Brain pericyte (primary cell): ENCODE results near the gene ZNF2.
"Not testable (repeated sequence)": the region's sequence is repeated elsewhere in the genome, so short reads cannot be mapped to it uniquely, and the experiment has no call there.

Experiments used
- DNase-seq: peaks from one replicate; pipeline ENCODE4 v3.0.0-alpha.2; 2012; ENCODE audit warnings: low read depth, low spot score

Gene ZNF2

GRCh38 chr2:95165371-95166064, at the start of gene ZNF2:
TSS of gene ZNF2 (plus strand) at chr2:95165809. CDS start at chr2:95176227, 10,418 bp downstream.
- peak; percentile 89 for DNase-seq

DNA sequence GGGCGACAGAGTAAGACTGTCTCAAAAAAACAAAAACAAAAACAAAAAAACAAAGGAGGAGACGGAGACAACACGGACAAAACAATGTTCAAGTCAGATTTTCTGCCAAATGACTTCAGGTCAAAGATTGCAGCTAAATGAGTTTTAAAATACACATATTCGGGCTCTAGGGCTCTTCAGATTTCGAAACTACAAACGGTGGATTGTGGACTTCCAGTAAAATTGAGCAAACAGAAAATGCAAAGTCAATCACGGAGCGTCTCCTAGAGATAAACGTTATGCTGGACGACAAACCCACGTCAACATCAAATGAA, 44.6 kb upstream of the ZNF2 start:
- no peak for DNase-seq

DNA sequence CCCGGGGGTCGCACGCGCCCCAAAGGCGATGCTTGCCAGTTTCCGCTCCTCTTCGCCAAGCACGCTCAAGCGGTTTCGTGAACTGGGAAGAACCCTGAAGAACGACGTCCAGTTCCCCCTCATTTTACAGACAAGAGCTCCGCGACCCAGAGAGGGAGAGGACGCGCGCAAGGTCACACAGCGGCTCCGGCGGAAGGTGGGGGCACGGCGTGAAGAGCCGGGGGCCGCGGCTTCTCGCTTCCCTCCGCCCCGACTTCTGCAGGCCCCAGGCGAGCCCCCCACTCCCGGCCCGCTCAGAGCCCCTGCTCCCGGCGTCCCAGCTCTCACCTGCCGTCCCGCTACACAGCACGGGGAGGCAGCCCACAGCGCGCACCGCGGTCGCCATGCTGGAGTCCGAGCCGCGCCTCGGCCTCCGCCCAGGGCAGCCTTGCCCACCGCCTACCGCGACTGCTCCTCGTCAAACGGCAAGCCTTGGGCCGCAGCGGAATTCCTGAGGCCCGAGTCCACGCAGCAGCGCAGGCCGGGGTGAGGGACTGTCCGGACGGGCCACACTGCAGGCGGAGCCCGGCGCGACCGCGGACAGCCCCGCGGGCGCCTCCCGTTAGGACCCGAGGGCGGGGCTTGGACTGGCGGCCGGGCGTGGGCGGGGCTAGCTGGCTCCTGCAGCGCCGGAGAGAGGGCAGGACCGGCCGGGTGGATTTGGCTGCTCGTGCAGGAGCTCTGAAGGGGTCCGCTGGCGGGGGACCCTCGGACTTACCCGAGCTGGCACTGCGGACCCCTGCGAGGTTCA, 44.0 kb upstream of the ZNF2 start, which contains the start of gene MRPS5:
TSS of gene MRPS5 (minus strand) at position 402 of the 790 bp plus-strand sequence. CDS start at position 385, 17 bp downstream.
- DNase-seq = peak; percentile 21

- no peak for DNase-seq
Observed at GRCh38 chr2:95122197-95122551, 43.4 kb upstream of the ZNF2 start.

DNA sequence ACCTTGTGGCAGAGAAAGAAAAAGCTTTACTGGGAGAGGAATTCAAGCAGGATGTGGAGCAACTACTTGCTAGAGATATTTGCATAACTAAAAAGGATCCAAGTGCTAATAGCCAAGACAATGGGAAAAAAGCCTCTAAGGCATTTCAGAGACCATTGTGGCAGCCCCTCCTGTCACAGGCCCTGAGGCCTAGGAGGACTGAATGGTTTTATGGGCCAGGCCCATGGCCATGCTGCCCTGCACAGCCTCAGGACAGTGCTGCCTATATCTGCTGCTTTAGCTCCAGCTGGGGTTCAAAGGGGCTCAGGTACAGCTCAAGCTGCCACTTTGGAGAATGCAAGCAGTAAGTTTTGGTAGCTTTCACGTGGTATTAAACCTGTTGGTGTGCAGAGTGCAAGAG, 26.9 kb upstream of the ZNF2 start:
- no peak for DNase-seq

DNA sequence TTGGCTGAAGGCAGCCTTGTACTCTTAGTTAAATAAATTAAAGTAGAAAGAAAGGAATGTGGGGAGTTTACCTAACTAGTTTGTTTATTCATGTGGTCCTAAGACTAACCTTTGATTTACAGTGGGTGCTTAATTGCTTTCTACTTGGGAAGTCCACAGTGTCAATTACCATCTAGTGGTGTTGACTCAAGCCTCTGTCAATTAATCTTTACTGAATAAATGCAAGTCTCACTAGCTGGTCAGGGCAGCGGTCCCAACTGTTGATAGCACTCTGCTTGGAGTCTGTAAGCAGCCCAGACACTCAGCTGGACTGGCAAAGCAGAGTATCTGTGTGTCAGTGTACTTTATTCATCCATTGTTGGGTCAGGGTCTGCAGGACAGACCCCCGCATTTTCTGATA, 21.8 kb upstream of the ZNF2 start:
- no peak for DNase-seq

DNA sequence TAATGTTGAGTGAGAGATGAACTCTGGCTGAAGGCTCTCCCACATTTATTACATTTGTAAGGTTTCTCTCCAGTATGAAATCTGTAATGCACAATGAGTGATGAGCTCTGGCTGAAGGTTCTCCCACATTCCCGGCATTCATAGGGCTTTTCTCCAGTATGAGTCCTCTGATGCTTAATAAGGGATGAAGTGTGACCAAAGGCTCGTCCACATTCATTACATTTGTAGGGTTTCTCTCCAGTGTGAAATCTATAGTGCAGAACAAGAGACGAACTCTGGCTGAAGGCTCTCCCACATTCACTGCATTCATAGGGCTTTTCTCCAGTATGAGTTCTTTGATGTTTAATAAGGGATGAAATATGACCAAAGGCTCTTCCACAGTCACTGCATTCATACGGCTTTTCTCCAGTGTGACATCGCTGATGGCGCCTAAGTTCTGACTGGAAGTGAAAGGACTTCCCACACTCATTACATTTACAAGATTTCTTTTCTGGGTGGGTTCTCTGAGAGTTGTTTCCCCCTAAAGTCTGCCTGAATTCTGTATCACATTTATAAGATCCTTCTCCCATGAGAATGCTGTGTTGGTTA, 16.1 kb upstream of the ZNF2 start:
- DNase-seq = no peak

DNA sequence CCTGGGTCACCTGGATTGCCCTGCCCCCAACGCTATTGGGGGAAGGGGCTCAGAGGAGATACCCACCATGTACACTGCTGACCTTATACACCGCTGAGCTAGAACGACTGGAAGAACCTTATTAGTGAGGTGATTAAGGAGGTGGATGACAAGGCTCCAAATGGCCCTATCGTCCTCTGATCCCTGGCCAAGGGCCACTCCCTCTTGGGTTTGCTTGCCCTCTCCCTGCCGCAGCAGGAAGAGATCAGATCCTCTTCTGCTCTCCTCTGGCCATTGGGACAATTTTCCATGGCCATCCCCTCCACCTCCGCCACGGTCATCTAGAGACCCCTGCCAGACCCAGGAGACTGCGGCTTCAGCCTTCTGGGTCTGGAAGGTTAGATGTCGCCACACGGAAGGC, 7.2 kb upstream of the ZNF2 start:
- DNase-seq = no peak

DNA sequence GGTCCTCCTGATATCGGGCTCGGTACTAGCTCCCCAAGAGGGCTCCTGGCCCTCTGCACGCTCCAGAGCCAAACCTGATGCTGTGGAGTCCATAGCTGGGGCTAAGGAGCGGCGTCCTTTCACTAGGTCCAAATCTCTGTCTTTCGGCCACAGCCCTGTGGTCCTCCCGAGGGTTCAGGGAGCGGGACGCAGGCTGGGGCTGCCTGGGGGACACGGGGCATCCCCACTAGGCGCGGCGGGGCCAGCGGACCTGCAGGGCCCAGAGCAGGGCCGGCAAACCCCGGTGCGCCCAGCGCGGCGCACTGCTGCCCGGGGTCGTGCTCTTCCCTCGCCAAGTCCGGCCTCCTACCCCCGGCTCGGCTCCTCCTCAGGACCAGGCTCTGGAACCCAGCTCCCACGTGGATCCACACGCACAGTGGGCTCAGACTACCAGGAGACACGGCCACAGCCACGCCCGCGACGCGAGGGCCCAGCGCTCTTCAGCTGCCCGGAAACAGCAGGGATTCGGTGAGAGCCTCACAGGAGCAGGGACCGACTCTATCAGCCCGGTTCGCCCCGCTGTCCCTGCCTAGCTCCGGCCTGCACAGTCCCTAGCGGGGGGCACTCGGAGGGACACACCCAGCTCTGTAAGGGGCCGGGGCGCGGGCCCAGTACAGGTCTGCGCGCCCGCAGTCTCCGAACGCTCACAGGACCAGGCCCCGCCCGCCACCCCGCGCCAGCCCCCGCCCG, 6.6 kb upstream of the ZNF2 start:
- DNase-seq = no peak

DNA sequence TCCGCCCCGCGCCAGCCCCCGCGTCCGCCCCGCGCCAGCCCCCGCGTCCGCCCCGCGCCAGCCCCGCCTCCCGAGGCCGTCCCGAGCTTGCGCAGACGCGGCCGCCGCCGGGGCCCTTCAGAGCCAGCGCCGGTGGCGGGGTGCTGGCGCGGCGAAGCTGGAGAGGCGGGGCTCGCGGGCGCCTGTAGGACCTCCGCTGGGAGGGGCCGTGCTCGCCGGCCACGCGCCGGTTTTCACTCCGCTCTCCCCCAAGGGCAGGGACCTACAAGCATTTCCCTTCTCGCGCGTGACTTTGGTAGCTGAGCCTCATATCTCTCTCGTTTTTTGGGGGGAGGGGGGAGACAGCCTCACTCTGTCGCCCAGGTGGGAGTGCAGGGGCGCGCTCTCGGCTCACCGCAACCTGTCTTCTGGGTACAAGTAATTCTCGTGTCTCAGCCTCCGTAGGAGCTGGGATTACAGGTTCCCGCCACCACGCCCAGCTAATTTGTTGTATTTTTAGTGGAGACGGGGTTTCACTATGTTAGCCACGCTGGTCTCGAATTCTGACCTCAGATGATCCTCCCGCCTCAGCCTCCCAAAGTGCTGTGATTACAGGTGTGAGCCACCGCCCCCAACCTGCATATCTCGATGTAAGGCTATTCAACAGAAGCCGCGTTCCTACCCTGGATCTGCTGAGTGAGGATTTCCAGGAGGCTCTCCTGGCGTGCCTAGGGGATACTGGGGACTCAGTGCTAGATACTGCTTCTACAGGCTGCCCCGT, 5.7 kb upstream of the ZNF2 start, which contains the start of gene ZNF514:
TSS of gene ZNF514 (minus strand) at position 159 of the 760 bp plus-strand sequence. CDS start 6,595 bp downstream, outside the sequence.
- no peak for DNase-seq

- no peak for DNase-seq
Observed at GRCh38 chr2:95165030-95165370, 609 bp upstream of the ZNF2 start.

DNA sequence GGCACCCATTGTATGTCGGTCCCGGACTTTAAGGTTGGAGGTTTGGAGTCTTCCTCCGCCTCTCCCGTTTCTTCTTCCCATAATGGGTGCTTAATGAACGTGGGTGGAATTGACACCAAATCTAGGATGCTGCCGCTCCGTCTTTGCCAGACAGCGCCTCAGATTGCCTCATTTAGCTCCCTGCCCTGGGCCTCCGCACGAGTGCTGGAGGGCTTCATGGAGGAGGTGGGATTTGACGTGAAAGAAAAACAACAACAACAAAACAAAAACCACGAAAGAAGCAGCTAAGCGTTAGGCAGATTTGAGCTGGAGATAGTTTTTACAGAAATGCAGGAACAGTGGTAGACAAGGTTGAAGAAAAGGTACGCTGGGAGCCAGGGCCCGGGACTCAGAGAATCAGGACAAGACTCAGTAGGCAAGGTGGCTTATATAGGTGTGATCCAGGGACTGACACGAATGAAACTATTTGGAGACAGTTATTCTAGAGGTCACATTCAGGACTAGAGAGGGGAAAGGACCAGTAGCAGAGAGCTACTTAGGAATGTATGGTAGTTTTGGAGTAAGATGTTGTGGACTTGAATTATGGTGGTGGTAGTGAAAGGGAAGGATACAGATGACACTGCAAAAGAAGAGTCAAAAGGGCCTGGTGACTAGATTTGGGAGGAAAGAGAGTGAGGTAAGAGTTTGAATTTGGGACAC, 605 bp downstream of the ZNF2 start:
- no peak for DNase-seq

DNA sequence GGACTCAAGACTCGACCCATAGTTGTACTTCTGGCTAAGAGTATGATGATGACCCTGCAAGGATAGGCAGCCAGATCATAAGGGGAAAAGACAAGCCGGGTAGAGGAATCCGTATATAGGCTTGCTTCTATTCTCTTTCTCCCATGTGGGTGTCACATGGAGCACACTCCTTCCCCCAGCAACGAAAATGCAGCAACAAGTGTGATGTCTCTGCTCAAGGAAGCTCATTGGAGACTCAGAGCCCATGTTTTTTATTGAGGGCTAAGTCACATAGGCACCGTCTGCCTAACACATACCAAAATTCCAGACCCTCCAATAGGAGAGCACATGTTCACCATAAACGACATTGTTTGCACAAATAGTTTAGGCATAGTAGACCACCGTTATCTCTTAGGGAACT, 6.3 kb downstream of the ZNF2 start:
- DNase-seq = no peak

DNA sequence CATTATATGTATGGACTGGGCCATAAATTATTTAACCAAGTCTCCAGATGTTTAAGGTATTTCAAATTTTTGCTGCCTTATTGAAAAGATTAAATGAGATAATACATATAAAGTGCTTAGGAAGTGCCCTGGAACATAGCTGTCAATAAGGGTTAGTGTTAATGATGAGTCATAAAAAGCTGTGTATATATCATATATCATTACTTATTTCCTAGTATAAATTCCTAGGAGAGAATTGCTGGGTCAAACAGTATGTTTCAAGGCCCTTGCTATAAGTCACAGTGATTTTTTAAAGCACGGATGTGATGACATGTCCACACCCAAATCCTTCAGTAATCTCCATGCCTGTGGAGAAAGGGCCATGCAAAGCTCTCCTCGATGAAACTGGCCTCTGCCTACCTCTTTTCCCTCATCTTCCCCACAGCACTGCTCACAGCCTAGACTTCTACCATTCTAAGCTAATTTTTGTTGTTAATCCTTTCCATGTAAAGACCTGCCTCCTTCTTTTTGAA, 8.5 kb downstream of the ZNF2 start:
- DNase-seq = no peak

DNA sequence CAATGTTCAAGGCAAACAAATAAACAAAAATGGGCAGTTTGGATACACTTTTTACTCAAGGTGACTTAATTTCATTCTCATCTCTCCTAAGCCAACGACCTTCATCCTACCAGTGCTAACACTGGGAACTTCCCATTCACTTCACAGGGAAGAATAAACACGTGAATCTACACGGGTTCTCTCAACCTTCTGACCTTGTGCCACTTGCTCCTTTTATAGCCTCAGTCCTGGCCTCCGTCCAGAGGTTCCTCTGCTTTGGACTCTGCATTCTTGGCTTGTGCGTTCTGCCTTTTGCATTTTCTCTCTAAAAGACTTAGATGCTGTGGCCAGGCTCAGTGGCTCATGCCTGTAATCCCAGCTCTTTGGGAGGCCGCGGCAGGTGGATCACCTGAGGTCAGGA, 13.8 kb downstream of the ZNF2 start:
- DNase-seq = no peak

DNA sequence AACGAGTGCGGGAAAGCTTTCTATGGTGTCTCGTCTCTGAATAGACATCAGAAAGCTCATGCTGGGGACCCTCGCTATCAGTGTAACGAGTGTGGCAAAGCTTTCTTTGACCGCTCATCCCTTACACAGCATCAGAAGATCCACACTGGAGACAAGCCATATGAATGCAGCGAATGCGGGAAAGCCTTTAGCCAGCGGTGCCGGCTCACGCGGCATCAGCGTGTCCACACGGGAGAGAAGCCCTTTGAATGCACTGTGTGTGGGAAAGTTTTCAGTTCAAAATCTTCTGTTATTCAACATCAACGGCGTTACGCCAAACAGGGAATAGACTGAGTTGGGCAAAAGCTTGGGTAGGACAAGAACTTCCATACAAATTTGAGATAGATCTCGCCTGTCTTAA, 16.2 kb downstream of the ZNF2 start:
- no peak for DNase-seq

DNA sequence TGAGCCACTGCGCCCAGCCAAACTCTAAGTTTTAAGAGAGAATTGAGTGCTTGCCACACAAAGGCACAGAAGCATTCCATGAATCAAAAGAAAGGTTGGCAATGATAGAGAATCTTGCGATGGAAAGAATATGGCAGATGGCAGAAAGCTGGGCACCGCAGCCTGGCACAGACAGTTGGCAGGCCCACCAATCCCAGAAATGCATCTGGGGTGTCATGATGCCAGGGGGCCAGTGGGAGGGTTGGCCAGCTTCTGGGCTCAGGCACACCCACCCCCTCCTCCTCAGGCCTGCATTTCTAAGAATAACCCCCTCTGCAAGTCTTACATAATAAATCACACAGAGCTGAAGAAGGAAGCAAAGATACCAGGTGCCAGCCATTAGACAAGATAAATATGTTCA, 19.6 kb downstream of the ZNF2 start:
- DNase-seq = no peak

- no peak for DNase-seq
Observed at GRCh38 chr2:95185973-95186372, 20.4 kb downstream of the ZNF2 start.

GRCh38 chr2:95192956-95193355, 27.3 kb downstream of the ZNF2 start:
- DNase-seq = not testable (repeated sequence)

DNA sequence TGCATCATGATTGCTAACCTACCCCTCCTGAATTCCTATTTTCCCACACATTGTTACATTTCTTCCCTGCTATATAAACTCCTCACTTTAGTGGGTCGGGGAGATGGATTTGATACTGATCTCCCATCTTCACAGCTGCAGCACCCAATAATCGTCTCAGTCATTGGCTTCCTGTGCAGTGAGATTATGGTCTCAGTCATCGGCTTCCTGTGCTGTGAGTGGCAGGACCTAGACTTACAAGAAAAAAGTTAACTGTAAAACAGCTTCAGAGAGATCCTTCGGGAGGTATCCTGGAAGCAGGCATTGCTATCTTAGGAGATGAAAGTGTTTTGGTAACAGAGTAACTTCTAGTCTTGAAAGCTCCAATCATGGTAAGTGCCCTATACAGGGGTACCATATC, 38.3 kb downstream of the ZNF2 start:
- no peak for DNase-seq

GRCh38 chr2:95204396-95204795, 38.8 kb downstream of the ZNF2 start:
- DNase-seq = no peak
